ENCODE results near the gene TMEM38B. TPM values are rescaled to one million over a fixed set of nuclear protein-coding genes. Genes with fewer than 3 reads are reported as not detected.

TMEM38B gene
- polyA plus RNA-seq, 1 of the 3 experiments (the other 2 are of a cell fraction), result 6.8 TPM

DNA sequence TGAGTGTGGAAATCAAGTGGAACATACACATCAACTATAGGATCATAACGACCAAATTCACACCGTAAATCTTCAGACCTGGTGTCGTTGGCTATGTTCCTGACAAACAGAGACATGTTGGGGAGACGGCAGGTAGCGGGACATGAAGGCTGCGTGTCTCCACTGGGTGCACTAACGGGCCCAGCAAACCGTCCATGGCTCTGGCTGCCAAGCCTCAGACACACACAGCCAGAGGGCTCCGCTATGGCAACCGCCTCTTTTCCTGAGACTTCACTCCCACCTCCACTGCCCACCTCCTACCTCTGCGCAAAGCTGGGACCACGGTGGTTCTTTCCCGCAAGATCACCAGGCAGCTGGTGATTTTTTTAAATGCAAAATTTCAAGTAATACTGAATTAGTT, 16.3 kb downstream of the TMEM38B start:
- Histone ChIP-seq H3K9ac (no peak overlapping the region), H3K4me3 (ENCODE audit: low read depth in 2 of 2, low read length in 1 of 2) (no peak overlapping the region), H2AFZ (ENCODE audit: low read depth) (no peak overlapping the region), H3K9me2 (no peaks in the 10 kb centered on the region), H3F3A (replicated peaks; ENCODE audit: insufficient read depth) (no peaks in the 10 kb centered on the region), H3K4me1 (ENCODE audit: control insufficient read depth in 1 of 2, insufficient read depth in 2 of 2, low read depth in 1 of 2, low read length in 1 of 2) (no peaks in the 10 kb centered on the region), H3K4me2 (no peak overlapping the region), H3K36me3 (replicated peaks in 1 of 2; ENCODE audit: control insufficient read depth in 1 of 2, insufficient read depth in 2 of 2, low read length in 1 of 2) (peaks cover 2 to 3% of the 10 kb centered on the region in 2 experiments), H3K27ac (ENCODE audit: low read depth in 2 of 2, low read length in 1 of 2) (no peak overlapping the region), H4K20me1 (ENCODE audit: insufficient read depth) (no peaks in the 10 kb centered on the region), H3K9me3 (no peaks in the 10 kb centered on the region), H3K27me3 (ENCODE audit: insufficient read depth) (no peaks in the 10 kb centered on the region), H3K79me2 (ENCODE audit: insufficient read depth) (no peaks in the 10 kb centered on the region)
- DNase-seq, result no peak
- TF ChIP-seq EZH2phosphoT487 (IDR thresholded peaks at IDR 0.05; ENCODE audit: borderline replicate concordance, low read depth) (no peak), TCF12 (IDR thresholded peaks at IDR 0.05) (no peak), USF1 (IDR thresholded peaks at IDR 0.05; ENCODE audit: borderline replicate concordance, low read depth) (no peak), MXI1 (IDR thresholded peaks at IDR 0.05; ENCODE audit: low read depth, low read length) (no peak), SIN3A (IDR thresholded peaks at IDR 0.05; ENCODE audit: borderline replicate concordance, low read depth, low read length) (no peak), USF2 (IDR thresholded peaks at IDR 0.05; ENCODE audit: borderline replicate concordance, low read depth, low read length) (no peak), FOXM1 (IDR thresholded peaks at IDR 0.05; ENCODE audit: low read depth) (no peak), MEF2A (IDR thresholded peaks at IDR 0.05; ENCODE audit: borderline replicate concordance, low read depth) (no peak), NFIC (IDR thresholded peaks at IDR 0.05; ENCODE audit: borderline replicate concordance) (no peak), JUND (IDR thresholded peaks at IDR 0.05) (no peak), GABPA (IDR thresholded peaks at IDR 0.05; ENCODE audit: low read depth) (no peak), POLR2AphosphoS5 (IDR thresholded peaks at IDR 0.05; ENCODE audit: low read depth, low read length) (no peak)
- TF ChIP-seq, protein P1, sequence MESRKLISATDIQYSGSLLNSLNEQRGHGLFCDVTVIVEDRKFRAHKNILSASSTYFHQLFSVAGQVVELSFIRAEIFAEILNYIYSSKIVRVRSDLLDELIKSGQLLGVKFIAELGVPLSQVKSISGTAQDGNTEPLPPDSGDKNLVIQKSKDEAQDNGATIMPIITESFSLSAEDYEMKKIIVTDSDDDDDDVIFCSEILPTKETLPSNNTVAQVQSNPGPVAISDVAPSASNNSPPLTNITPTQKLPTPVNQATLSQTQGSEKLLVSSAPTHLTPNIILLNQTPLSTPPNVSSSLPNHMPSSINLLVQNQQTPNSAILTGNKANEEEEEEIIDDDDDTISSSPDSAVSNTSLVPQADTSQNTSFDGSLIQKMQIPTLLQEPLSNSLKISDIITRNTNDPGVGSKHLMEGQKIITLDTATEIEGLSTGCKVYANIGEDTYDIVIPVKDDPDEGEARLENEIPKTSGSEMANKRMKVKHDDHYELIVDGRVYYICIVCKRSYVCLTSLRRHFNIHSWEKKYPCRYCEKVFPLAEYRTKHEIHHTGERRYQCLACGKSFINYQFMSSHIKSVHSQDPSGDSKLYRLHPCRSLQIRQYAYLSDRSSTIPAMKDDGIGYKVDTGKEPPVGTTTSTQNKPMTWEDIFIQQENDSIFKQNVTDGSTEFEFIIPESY (IDR thresholded peaks at IDR 0.05; ENCODE audit: borderline replicate concordance, low read depth), result no peak
- CTCF ChIA-PET, result no interaction called here
- POLR2A ChIA-PET, result no interaction called here
- WGBS (ENCODE audit: low lambda C conversion rate), result 95% methylated on average over 13 of the region's 13 CpGs

- no peaks in the 10 kb centered on the region for H3K4me1 ChIP-seq (ENCODE audit: control insufficient read depth in 1 of 2, insufficient read depth in 2 of 2, low read depth in 1 of 2, low read length in 1 of 2)
- no peaks in the 10 kb centered on the region for H3K9me2 ChIP-seq
- no peaks in the 10 kb centered on the region for H3K9me3 ChIP-seq
- no peaks in the 10 kb centered on the region for H3K79me2 ChIP-seq (ENCODE audit: insufficient read depth)
- H4K20me1 ChIP-seq (ENCODE audit: insufficient read depth), result no peaks in the 10 kb centered on the region
- no peak overlapping the region for H3K4me2 ChIP-seq
- H3K27ac ChIP-seq (ENCODE audit: low read depth in 2 of 2, low read length in 1 of 2), result no peak overlapping the region
- 91% methylated on average over 7 of the region's 7 CpGs for WGBS (ENCODE audit: low lambda C conversion rate)
- H3F3A ChIP-seq (replicated peaks; ENCODE audit: insufficient read depth), result no peaks in the 10 kb centered on the region
- no peak overlapping the region for H3K4me3 ChIP-seq (ENCODE audit: low read depth in 2 of 2, low read length in 1 of 2)
- ChIA-PET CTCF (interaction anchor here (1.4 kb wide), 1 partner anchor 10 kb away, joined by 4 read pairs; no protein-coding TSS in a partner anchor), POLR2A (no interaction called here)
- no peak overlapping the region for H2AFZ ChIP-seq (ENCODE audit: low read depth)
- TF ChIP-seq SMC3 (IDR thresholded peaks at IDR 0.05; ENCODE audit: low read depth, low read length), result no peak
- TF ChIP-seq FOXJ3 (CRISPR knock-in tag; IDR thresholded peaks at IDR 0.05), result no peak
- TF ChIP-seq, protein P1 (IDR thresholded peaks at IDR 0.05; ENCODE audit: borderline replicate concordance, low read depth), result no peak
- TF ChIP-seq FOXM1 (IDR thresholded peaks at IDR 0.05; ENCODE audit: low read depth), result no peak
- TF ChIP-seq PBX3 (IDR thresholded peaks at IDR 0.05), result no peak
- no peak for TF ChIP-seq NFIC (IDR thresholded peaks at IDR 0.05; ENCODE audit: borderline replicate concordance)
- no peak for TF ChIP-seq SIN3A (IDR thresholded peaks at IDR 0.05; ENCODE audit: borderline replicate concordance, low read depth, low read length)
- TF ChIP-seq GABPA (IDR thresholded peaks at IDR 0.05; ENCODE audit: low read depth), result no peak
- TF ChIP-seq POLR2AphosphoS5 (IDR thresholded peaks at IDR 0.05; ENCODE audit: low read depth, low read length), result no peak
- TF ChIP-seq CHD2 (IDR thresholded peaks at IDR 0.05; ENCODE audit: low read length, partially characterized antibody), result no peak
- no peak for TF ChIP-seq EZH2phosphoT487 (IDR thresholded peaks at IDR 0.05; ENCODE audit: borderline replicate concordance, low read depth)
- H3K27me3 ChIP-seq (ENCODE audit: insufficient read depth), result no peaks in the 10 kb centered on the region
- peaks cover 2% of the 10 kb centered on the region in 2 experiments for H3K36me3 ChIP-seq (replicated peaks in 1 of 2; ENCODE audit: control insufficient read depth in 1 of 2, insufficient read depth in 2 of 2, low read length in 1 of 2)
- DNase-seq, result no peak
- H3K9ac ChIP-seq, result no peak overlapping the region
These were observed 17.5 kb downstream of the TMEM38B start for GRCh38 chr9:105711867-105712266.
